MM.1S (cell line): ENCODE results near the gene HVCN1.

ENCODE experiments used
- CTCF ChIP-seq: fragments of 300-600 bp; sonication (generic); IDR thresholded peaks from 2 replicates; pipeline ENCODE4 v1.5.1; 2016; ENCODE audit warnings: antibody characterized with exemption, low read length, mixed read lengths
- EZH2 ChIP-seq: fragments of 300-600 bp; sonication (generic); optimal IDR thresholded peaks from 2 replicates; pipeline ENCODE3; 2017; ENCODE audit warnings: low read depth, mild to moderate bottlenecking, antibody characterized with exemption, low read length, mixed read lengths

- no peak for TF ChIP-seq CTCF
- TF ChIP-seq EZH2 = no peak
Observed at GRCh38 chr12:110639336-110640141, 49.4 kb downstream of the HVCN1 start.
